Measurements from ENCODE around the gene GPR157.
"Not testable (repeated sequence)": the region's sequence is repeated elsewhere in the genome, so short reads cannot be mapped to it uniquely, and the experiment has no call there.

The GPR157 gene, protein sequence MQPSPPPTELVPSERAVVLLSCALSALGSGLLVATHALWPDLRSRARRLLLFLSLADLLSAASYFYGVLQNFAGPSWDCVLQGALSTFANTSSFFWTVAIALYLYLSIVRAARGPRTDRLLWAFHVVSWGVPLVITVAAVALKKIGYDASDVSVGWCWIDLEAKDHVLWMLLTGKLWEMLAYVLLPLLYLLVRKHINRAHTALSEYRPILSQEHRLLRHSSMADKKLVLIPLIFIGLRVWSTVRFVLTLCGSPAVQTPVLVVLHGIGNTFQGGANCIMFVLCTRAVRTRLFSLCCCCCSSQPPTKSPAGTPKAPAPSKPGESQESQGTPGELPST

DNA sequence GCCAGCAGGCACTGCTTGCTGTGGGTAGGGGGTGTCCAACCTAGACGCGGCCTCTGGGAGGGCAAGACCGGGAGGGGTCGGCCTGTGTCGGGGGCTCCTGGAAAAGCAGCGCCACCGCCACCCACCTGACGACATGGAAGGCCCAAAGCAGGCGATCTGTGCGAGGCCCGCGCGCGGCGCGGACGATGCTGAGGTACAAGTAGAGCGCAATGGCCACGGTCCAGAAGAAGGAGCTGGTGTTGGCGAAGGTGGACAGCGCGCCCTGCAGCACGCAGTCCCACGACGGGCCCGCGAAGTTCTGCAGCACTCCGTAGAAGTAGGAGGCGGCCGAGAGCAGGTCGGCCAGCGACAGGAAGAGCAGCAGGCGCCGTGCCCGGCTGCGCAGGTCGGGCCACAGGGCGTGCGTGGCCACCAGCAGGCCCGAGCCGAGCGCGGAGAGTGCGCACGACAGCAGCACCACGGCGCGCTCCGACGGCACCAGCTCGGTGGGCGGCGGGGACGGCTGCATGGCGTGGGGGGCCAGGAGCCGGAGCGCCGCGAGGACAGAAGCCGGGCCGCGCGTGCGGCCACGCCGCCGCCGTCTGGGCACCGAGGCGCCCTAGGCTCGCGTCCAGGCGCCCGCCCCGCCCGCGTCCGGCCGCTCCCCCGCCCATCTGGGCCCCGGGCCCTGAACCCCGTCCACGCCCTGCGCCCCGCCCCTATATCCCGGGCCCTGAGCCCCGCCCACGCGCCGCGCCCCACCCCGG is at the start of gene GPR157:
TSS of gene GPR157 (minus strand) at position 583 of the 746 bp plus-strand sequence. CDS start at position 508, 75 bp downstream.
- peak; percentile 59 for DNase-seq

DNA sequence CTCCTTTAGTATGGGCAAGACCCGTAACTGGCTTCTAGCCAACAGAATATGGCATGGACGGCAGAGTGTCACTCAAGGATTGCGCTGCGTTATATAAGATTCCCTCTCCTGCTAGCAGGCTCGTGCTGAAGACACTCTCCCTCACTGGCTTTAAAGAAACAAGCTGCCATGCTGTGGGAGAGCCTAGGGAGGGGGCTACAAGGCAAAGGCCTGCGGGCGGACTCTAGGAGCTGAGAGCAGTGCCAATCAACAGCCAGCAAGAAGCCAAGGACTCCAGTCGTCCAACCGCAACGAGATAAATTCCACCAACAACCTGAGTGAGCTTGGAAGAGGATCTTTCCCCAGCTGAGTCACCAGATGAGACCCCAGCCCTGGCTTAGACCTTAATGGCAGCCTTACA is 45.9 kb upstream of the GPR157 start:
- no peak for DNase-seq

DNA sequence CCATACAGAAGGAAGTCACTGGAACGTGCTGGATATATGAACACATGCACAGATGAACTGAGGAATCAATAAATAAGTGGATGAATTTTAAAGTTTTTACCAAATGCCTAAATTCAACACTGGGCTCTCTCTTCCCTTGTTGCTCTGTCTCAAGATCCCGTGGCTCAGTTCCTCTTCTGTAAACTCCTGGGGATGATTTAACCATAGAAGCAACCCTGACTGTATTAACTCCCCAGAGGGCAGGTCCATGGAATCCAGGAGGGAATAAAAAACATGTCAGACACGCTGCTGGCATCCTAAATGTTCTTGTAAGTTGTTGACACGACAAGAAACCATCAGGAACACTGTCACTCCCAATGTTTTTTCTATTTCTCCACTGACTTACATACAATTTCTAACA is 45.3 kb upstream of the GPR157 start:
- DNase-seq: no peak

DNA sequence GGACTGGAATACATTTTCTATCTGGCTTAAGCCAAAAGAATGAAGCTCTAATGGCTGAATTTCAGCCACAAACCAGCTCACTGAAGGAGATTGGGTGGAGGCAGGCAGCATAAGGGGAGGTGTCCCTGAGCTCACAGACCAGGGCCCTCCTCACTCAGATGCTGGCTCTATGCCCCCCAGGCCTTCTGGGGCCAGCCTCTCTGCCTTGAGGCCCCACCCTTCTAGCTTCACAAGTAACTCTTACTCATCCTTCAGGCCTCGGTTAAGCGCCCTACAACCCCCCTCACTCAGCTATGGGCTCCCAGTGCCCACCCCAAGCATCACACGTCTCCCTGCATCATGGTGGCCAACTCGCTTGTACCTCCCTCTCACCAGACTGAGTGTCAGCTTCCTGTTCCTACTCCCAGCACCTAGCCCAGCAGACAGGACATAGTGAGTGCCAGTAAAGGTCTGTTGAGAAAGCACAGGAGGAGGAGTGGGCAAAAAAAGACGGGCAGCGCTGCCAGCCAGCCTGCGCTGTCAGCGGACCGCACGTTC is 40.8 kb upstream of the GPR157 start:
- DNase-seq: no peak

DNA sequence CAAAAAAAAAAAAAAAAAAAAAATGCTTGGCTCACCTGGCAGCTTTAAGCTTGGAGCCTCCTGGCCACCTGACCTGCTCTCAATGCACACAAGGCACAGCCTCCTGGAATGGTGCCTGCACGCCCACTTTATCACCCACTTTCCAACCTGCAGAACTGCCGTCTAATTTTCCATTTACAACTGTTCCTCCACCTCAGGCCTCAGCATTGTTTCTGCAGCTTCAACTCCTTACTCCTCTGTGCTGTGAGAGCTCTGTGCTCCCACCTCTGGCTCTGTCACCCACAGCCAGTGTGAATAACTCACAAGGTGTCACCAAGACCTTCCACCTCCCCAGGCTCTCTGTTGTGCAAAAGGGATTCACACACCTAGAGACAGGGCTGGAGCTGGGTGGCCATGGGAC is 38.7 kb upstream of the GPR157 start:
- no peak for DNase-seq

DNA sequence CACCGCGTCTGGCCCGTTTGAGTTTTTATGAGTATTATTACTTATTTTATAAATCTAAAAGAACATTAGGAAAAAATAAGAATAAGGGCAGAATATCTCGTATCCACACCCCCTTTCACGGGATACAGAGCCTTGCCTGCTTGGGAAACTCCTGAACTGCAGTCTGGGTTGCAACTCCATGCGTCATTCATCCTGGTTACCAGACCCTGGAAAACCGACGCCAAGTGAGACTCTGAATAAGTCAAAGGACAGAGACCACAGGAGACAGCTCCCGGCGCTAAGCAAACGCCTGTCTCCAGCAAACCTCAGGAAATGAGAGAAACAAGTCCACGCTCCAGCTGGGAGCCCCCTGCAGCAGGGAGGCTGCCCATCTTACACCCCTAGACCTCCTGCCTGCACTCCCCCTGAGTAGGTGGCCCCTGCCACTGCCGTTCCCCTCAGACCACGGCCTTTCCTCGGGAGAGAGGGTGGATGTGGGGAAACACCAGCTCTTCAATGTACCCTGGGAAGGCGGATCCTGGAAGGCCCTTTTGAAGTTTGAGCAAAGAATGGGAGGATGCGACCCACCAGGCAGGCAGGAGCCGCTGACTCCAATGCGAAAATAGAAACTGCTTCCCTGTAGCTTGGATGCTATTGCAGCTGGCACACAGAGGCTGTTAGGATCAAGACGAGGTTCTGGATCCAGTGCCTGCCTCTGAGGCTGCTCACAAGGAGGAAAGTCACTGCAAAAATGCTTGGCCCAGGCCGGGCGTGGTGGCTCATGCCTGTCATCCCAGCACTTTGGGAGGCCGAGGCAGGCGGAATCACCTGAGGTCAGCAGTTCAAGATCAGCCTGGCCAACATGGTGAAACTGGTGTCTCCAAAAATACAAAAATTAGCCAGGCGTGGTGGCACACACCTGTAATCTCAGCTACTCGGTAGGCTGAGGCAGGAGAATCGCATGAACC is 37.7 kb upstream of the GPR157 start:
- no peak for DNase-seq

DNA sequence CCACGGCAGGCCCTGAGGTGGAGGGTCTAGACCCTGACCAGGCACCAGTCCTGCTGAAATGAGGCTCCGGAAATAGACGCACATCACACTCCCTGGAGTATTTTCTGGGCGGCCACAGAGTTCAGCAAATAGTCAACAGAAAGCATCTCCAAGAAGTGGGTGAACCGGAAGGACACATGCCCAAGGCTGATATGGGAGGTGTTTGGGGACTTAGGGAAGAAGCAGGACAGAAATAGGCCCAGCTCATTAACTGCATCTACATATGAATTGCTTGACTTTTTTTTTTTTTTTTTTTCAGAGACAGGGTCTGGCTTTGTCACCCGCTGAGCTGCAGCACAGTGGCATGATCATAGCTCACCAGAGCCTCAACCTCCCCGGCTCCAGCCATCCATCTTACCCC is 36.5 kb upstream of the GPR157 start:
- DNase-seq: no peak

DNA sequence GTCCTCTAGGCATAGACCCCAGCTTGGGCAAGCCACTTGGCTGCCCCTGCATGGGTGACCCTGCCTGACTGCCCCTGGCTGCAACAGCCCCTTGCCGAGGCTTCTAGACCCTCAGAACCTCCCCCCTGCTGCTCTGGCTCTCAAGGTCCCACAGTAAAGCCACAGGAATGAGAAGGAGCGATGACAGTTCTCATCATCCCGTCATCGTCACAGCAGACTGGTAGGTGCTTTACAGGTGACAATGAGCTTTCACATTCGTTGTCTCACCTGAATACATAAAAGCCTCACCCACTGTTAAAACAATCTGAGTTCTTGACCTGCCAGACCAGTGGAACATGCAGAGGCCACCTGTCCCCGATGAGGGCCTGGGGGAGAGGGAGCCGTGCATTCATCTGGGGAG is 36.0 kb upstream of the GPR157 start:
- DNase-seq: no peak

DNA sequence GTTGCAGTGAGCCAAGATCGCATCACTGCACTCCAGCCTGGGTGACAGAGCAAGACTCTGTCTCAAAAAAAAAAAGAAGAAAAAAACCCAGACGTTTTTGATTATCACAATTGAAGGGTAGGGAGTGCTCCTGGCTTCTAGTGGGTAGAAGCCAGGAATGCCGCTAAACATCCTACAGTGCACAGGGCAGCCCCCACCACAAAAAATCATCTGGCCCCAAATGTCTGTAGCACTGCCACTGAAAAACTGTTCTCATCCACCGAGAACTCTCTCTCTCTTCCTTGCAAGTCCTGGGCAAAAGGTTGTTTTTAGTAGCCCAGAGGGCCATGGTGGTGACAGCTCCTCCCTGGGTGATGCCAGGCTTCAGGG is 35.6 kb upstream of the GPR157 start:
- no peak for DNase-seq

DNA sequence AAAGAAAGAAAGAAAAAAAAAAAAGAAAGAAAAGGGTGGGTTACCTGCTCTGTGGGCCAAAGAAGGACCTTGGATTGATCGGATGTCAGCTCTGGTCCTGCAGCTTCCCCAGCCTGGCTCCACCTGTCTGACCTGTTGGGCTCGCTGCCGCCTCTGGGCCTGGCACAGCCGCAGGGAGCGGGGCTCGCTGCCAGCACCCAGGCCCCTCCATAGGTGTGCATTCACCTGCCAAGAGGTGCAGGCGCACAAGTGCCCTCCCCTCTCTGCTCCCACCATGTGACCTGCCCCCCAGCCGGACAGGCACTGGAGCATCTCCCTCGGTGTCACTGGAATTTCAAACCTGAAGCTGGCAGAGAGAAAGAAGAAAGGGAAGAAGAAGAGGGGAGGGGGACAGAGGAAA is 33.1 kb upstream of the GPR157 start:
- DNase-seq: no peak

DNA sequence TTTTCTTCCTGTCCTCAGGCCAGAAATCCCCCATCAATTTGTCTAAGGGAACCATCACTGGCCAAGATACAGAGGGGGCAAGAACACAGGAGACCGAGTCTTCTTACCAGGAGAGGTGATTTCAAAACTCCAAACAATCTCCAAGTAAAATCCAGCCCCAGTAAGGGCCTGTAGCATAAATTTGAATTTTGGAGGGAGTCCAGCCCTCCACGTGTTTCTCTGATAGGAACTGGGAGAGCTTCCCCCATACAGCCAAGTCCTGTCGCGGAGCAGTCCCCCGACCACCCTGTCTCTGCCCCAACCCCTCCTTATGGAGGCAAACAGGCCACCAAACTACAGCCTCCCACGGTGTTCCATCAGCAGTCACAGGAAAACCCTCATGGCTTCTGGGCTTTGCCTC is 32.4 kb upstream of the GPR157 start:
- DNase-seq: no peak

DNA sequence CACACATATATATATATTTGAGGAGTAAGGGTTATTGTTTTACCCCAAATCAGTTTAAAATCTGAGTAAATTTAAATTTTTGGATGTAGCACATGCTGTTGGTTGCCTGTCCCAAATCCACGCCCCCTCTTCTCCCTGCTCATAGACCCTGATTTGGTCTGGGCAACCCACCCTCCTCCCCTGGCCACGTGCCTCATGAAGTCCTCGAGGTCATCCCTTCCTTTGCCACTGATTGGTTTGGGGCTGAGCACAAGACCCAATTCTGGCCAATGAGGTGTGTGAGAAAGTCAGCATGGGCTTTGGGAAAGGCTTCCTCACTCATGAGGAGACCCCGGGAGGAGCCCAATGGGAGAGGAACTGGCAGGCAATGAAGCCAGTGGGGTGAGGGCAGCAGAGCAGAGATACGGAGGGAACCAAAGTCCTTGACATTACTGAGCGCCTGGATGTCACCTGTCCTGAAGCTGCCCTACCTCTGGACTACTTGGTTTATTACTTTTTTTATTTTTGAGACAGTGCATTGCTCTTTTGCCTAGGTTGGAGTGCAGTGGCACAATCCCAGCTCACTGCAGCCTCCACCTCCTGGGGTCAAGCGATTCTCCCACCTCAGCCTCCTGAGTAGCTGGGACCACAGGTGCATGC is 31.3 kb upstream of the GPR157 start:
- DNase-seq: no peak

DNA sequence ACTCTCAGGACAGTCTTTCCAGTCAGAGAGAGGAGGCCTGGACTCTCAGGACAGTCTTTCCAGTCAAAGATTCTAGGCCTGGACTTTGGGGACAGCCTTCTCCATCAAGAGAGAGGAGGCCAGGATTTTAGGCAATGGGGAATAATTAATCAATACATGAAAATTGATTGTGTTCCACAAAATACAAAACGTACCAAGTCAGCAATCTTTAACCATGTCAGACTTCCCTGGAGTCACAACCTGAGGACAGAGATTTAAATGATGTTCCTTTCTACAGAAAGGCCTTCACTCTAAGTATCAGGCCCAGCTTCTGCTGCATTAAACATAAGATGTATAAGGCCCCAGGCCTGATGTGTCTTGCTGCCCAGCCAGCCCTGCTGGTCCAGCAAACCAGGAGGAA is 27.0 kb upstream of the GPR157 start:
- no peak for DNase-seq

DNA sequence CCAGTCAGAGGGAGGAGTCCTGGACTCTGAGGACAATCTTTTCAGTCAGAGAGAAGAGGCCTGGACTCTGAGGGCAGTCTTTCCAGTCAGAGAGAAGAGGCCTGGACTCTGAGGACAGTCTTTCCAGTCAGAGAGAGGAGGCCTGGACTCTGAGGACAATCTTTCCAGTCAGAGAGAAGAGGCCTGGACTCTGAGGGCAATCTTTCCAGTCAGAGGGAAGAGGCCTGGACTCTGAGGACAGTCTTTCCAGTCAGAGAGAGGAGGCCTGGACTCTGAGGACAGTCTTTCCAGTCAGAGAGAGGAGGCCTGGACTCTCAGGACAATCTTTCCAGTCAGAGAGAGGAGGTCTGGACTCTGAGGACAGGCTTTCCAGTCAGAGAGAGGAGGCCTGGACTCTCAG is 26.5 kb upstream of the GPR157 start:
- not testable (repeated sequence) for DNase-seq

DNA sequence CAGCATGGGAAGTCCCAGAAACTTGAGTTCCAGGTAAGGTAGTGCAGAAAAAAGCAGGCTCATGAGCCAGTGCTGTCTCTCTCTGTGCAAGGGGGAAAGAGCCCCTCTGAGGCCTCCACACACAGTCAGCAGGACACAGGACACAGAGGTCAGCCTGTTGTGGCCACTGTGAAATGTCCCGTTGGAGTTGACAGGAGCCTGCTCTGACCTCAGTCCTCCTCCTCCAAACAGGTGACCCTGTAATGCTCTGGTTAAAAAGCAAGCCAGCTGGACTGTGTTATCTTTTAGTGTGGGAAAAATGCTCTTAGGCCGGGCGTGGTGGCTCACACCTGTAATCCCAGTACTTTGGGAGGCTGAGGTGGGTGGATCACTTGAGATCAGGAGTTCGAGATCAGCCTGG is 24.2 kb upstream of the GPR157 start:
- DNase-seq: no peak

DNA sequence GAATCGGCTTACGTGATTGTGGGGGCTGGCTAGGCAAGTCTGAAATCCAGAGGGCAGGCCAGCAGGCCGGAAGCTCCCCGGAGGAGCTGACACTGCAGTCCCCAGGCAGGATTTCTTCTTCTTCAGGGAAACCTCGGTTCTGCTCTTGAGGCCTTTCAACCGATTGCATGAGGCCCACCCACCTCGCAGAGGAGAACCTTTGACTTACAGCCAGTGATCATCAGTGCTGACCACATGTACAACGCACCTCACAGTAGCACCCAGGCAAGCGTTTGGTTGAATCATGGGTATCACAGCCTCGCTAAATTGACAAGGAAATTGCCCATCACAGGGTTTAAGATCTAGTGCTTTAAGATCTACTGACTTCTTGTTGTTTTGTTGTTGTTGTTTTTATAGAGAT is 23.6 kb upstream of the GPR157 start:
- no peak for DNase-seq

DNA sequence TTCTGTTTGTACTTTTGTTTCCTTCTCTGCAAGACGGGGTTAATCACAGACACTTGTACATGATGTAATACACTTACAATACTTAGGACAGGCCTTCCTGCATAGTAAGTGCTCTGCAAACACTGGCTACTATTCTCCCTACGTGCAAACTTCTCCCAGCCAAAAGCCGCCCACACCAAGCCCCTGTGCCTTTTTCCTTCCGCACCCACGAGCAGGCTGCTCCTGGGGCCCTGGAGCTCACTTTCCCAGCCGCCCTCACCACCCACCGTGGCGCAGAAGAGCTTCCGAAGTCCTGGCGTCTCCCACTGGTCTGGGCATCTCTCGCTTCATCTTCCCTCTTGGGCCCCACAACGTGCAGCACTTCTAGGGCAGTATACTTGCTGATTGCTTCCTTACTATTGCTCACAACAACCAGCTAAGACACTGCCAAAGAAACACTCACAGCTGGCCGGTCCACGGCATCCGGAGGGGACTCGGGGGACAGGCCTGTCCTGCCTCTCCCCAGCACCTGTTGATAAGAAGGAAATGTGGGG is 22.5 kb upstream of the GPR157 start:
- no peak for DNase-seq

DNA sequence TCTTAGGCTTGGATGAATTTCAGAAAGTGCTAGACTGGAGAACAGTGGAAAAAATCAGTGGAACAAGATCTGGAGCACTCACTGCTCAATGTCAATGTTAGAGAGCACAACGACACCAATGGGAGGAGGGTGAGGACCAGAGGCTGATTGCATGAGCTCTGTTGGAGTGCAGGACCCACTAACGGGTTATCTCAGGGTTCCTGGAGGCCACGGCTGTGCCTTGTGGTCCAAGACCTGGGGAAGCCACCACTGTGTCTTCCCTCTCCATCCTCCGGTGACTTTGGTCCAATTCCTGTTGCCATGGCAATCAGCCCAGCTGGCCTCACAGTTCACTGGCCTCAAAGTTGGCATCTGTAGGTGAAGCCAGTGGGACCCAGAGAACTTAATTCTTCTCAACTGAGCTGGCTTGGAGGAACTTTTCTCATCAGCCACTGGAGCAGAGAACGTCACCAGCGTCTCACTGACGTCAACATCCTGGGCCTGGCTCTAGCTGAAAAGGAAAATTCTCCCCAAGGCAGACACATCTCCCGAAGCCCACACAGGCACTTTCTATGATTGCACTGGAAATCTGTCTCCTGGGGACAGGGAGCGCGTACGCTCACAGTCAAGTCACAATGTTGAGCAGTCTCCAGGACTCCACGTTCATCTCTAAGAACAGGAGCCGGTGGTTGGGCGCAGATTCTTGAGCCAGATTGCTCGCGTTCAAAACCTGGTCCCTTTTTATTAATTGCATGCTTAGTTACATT is 21.9 kb upstream of the GPR157 start:
- no peak for DNase-seq

DNA sequence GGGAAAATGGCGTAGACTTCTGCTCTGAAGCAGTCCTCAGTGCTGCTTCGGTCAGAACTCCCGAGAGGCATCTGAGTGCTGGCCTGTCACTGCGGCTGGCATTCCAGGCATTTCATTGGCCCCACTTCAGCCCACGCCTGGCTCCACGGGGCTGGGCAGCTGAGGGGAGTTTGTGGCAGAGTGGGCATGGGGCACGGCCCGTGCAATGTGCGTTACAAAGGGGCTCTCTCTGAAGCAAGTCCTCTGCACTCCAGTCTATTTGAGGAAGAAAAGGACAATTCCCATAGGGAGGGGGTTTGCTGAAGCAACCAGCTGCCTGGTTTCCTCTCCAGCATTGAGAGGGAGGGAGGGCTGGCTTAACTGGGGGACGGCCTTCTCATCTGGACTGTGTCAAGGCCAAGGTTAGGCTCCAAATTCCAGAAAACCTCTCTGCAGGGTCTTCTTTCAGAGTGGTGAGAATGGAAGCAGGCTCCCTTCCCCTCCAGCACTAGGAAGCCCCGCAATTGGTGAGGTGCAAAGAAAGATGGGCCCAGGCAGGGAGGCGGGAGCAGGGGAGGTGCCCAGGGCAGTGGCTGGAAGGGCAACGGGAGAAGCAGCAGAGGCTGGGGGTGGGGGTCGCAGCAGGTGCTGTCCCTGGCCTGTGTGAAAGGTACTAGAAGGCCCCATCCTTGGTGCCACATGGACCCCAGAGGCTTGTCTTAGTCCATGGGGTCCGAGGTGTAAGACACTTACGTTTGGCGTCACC is 21.1 kb upstream of the GPR157 start:
- DNase-seq: no peak

DNA sequence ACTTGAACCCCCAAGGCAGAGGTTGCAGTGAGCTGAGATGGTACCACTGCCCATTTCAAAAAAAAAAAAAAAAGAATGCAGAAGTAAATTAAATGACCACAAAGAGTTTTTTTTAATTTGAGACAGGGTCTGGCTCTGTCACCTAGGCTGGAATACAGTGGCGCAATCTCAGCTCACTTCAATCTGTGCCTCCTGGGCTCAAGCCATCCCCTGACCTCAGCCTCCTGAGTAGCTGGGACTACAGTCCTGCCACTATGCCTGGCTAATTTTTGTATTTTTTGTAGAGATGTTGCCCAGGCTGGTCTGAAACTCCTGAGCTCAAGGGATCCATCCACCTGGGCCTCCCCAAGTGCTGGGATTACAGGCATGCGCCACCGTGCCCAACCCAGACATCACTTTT is 20.2 kb upstream of the GPR157 start:
- DNase-seq: no peak

DNA sequence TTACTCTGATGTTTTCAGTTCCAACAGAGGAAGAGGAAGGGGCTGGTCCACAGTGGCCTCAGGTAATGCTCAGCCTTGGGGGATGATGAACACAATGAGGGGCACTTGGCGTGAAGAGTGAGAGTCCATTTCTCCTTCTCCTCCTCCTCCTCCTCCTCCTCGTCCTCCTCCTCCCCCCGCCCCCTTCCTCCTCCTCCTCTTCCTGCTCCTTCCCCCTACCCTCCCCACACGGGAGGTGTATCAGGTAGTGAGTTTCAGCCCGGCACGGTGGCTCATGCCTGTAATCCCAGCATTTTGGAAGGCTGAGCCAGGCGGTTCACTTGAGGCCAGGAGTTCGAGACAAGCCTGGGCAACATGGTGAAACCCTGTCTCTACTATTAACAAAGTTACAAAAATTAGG is 17.3 kb upstream of the GPR157 start:
- no peak for DNase-seq
